Caco-2 (cell line): Measurements from ENCODE around the gene GPR183. TPM values are rescaled to one million over a fixed set of nuclear protein-coding genes. Genes with fewer than 3 reads are reported as not detected.
A peak's percentile ranks its signal among the peaks of the same experiment; 100 is the strongest.

Source experiments
- BruUV-seq: library from RNA; stranded (reverse); fragments of 400-500 nt; replicated peaks from 2 replicates; lab custom pipeline; 2021; lab: Mats Ljungman, UMichigan
- CTCF ChIA-PET: fragments of 300-600 bp; sonication (Branson Sonifier 250); formaldehyde crosslinking; loops from one replicate; lab custom pipeline; 2022; ENCODE audit warnings: antibody characterized with exemption; lab: Charles Lee
- POLR2A ChIA-PET: fragments of 300-600 bp; sonication (Branson Sonifier 250); formaldehyde crosslinking; loops from one replicate; lab custom pipeline; 2022; ENCODE audit warnings: antibody characterized with exemption; lab: Charles Lee
- DNase-seq, 2 experiments: peaks; one replicate each; pipeline versions ENCODE4 v3.0.0 to v3.0.0-alpha.2; 2020 to 2022
- H3K27me3 ChIP-seq: replicated peaks from 2 replicates; pipeline ENCODE4 v1.6.0; 2011; ENCODE audit warnings: low read length; ENCODE audit not compliant: control insufficient read depth, insufficient read depth
- H3K36me3 ChIP-seq: 2 replicates; pipeline ENCODE4 v1.5.1; 2011; ENCODE audit warnings: low read length; ENCODE audit not compliant: control insufficient read depth, insufficient read depth
- H3K4me1 ChIP-seq: fragments of 250-450 bp; sonication (Bioruptor Pico); 2 replicates; pipeline ENCODE4 v1.5.1; 2020; ENCODE audit warnings: mild to moderate bottlenecking
- H3K4me3 ChIP-seq: 2 replicates; pipeline ENCODE4 v1.5.1; 2011; ENCODE audit warnings: low read depth, mild to moderate bottlenecking, control low read depth, low read length
- H3K9me3 ChIP-seq: fragments of 250-450 bp; sonication (Bioruptor Pico); 2 replicates; pipeline ENCODE4 v1.5.1; 2020; ENCODE audit warnings: mild to moderate bottlenecking, moderate library complexity
- H3K27ac Mint-ChIP-seq: one replicate; pipeline ENCODE4 v1.8.0; 2022; ENCODE audit warnings: mixed read lengths; ENCODE audit not compliant: unreplicated experiment
- H3K27me3 Mint-ChIP-seq: one replicate; pipeline ENCODE4 v1.8.0; 2022; ENCODE audit warnings: mixed read lengths; ENCODE audit not compliant: insufficient read depth, unreplicated experiment
- H3K36me3 Mint-ChIP-seq: one replicate; pipeline ENCODE4 v1.8.0; 2022; ENCODE audit warnings: mild to moderate bottlenecking, mixed read lengths; ENCODE audit not compliant: insufficient read depth, unreplicated experiment
- H3K4me1 Mint-ChIP-seq: one replicate; pipeline ENCODE4 v1.8.0; 2022; ENCODE audit warnings: low read depth, mixed read lengths; ENCODE audit not compliant: unreplicated experiment
- H3K4me3 Mint-ChIP-seq: one replicate; pipeline ENCODE4 v1.8.0; 2022; ENCODE audit warnings: mild to moderate bottlenecking, moderate library complexity, mixed read lengths; ENCODE audit not compliant: unreplicated experiment
- H3K9me3 Mint-ChIP-seq: one replicate; pipeline ENCODE4 v1.8.0; 2022; ENCODE audit warnings: mixed read lengths; ENCODE audit not compliant: unreplicated experiment
- CTCF ChIP-seq, 2 experiments: fragments of 200-600 bp in 1 of 2; IDR thresholded peaks; 1 replicate in 1 of 2; 2 replicates in 1 of 2; pipeline versions ENCODE4 v1.5.1 to v1.8.0; 2011 to 2022; ENCODE audit warnings: antibody characterized with exemption in 1 of 2, control low read depth in 1 of 2, inconsistent platforms in 1 of 2, low read depth in 1 of 2, low read length in 1 of 2, mild to moderate bottlenecking in 1 of 2, moderate library complexity in 1 of 2; ENCODE audit not compliant: insufficient read depth in 1 of 2, severe bottlenecking in 1 of 2, unreplicated experiment in 1 of 2
- intact Hi-C: fragments of 100-400 bp; cut with micrococcal nuclease; formaldehyde crosslinking; loops from one replicate; pipeline ENCODE4 v1.10.0; 2022; ENCODE audit not compliant: unreplicated experiment
- total RNA-seq: library from RNA; stranded (reverse); gene quantifications from 2 replicates; pipeline ENCODE4 v1.2.3, GENCODE V29; 2022

Gene GPR183
- total RNA-seq, 1 experiment from 2014 or later: not detected

- ChIA-PET CTCF (interaction anchor here (0.6 kb wide), 1 partner anchor 48 kb away, joined by 3 read pairs; no protein-coding TSS in a partner anchor), POLR2A (no interaction called here)
- no TSS peak for BruUV-seq
- Histone ChIP-seq H3K4me3 (no peak overlapping the region), H3K9me3 (no peaks in the 10 kb centered on the region), H3K36me3 (no peaks in the 10 kb centered on the region; the same call in 1 of the 2 replicates), H3K27me3 (no peaks in the 10 kb centered on the region), H3K4me1 (no peaks in the 10 kb centered on the region)
- intact Hi-C loops: no loop called here
- Mint-ChIP-seq H3K4me1 (peaks cover 16% of the 10 kb centered on the region), H3K27me3 (no peaks in the 10 kb centered on the region), H3K4me3 (no peak overlapping the region), H3K36me3 (peaks cover 42% of the 10 kb centered on the region), H3K27ac (peak overlapping the region; percentile 42), H3K9me3 (no peaks in the 10 kb centered on the region)
- DNase-seq: no peak
- TF ChIP-seq CTCF (IDR thresholded peaks at IDR 0.05; ENCODE audit: insufficient read depth in 1 of 2, low read depth in 1 of 2, low read length in 1 of 2, severe bottlenecking in 1 of 2, unreplicated experiment in 1 of 2): no peak
These were observed 2.7 kb downstream of the GPR183 start for GRCh38 chr13:99304541-99304940.

- intact Hi-C loops: no loop called here
- H3K4me3 ChIP-seq: no peak overlapping the region
- peaks cover 36% of the 10 kb centered on the region for H3K36me3 Mint-ChIP-seq
- peak overlapping the region; percentile 42 for H3K27ac Mint-ChIP-seq
- ChIA-PET POLR2A (no interaction called here), CTCF (no interaction called here)
- H3K9me3 Mint-ChIP-seq: no peaks in the 10 kb centered on the region
- H3K27me3 Mint-ChIP-seq: no peaks in the 10 kb centered on the region
- H3K36me3 ChIP-seq: no peaks in the 10 kb centered on the region; the same call in 1 of the 2 replicates
- H3K9me3 ChIP-seq: no peaks in the 10 kb centered on the region
- DNase-seq: no peak
- H3K27me3 ChIP-seq: no peaks in the 10 kb centered on the region
- BruUV-seq: no TSS peak
- no peaks in the 10 kb centered on the region for H3K4me1 ChIP-seq
- H3K4me3 Mint-ChIP-seq: no peak overlapping the region
- H3K4me1 Mint-ChIP-seq: peaks cover 22% of the 10 kb centered on the region
- TF ChIP-seq CTCF (IDR thresholded peaks at IDR 0.05; ENCODE audit: insufficient read depth in 1 of 2, low read depth in 1 of 2, low read length in 1 of 2, severe bottlenecking in 1 of 2, unreplicated experiment in 1 of 2): no peak
These were observed 3.2 kb downstream of the GPR183 start for GRCh38 chr13:99303863-99304521.

GRCh38 chr13:99302637-99303505, 4.3 kb downstream of the GPR183 start:
- Mint-ChIP-seq H3K27ac (no peak overlapping the region), H3K27me3 (no peaks in the 10 kb centered on the region), H3K9me3 (no peaks in the 10 kb centered on the region), H3K4me3 (no peak overlapping the region), H3K4me1 (peaks cover 24% of the 10 kb centered on the region), H3K36me3 (peaks cover 25% of the 10 kb centered on the region)
- Histone ChIP-seq H3K4me1 (no peaks in the 10 kb centered on the region), H3K4me3 (no peak overlapping the region), H3K36me3 (no peaks in the 10 kb centered on the region; the same call in 1 of the 2 replicates), H3K27me3 (no peaks in the 10 kb centered on the region), H3K9me3 (no peaks in the 10 kb centered on the region)
- BruUV-seq: no TSS peak
- no peak for TF ChIP-seq CTCF (IDR thresholded peaks at IDR 0.05; ENCODE audit: insufficient read depth in 1 of 2, low read depth in 1 of 2, low read length in 1 of 2, severe bottlenecking in 1 of 2, unreplicated experiment in 1 of 2)
- ChIA-PET CTCF (no interaction called here), POLR2A (no interaction called here)
- intact Hi-C loops: no loop called here
- DNase-seq: no peak
